Neural cell (in vitro differentiated cells): ENCODE data around the gene LRRC72.
A peak's percentile ranks its signal among the peaks of the same experiment; 100 is the strongest.

Experiments
- CTCF ChIP-seq: fragments of 450-650 bp; IDR thresholded peaks from 2 replicates; pipeline ENCODE4 v1.5.1; 2014; ENCODE audit warnings: antibody characterized with exemption, mild to moderate bottlenecking, moderate library complexity; ENCODE audit not compliant: poor library complexity, severe bottlenecking
- EP300 ChIP-seq: fragments of 450-650 bp; conservative IDR thresholded peaks from 2 replicates; pipeline ENCODE4 v1.6.1; 2014; ENCODE audit warnings: antibody characterized with exemption, mild to moderate bottlenecking, moderate library complexity; ENCODE audit not compliant: poor library complexity, severe bottlenecking
- EZH2 ChIP-seq: fragments of 200-600, 300-800 bp; shearing (Covaris generic), sonication (generic); IDR thresholded peaks from 2 replicates; pipeline ENCODE4 v1.6.1; 2014; ENCODE audit warnings: antibody characterized with exemption, low read length, borderline replicate concordance, mild to moderate bottlenecking; ENCODE audit not compliant: insufficient read depth, poor library complexity, severe bottlenecking
- MXI1 ChIP-seq: fragments of 450-650 bp; conservative IDR thresholded peaks from 2 replicates; pipeline ENCODE4 v1.6.1; 2014; ENCODE audit warnings: antibody characterized with exemption, mild to moderate bottlenecking; ENCODE audit not compliant: poor library complexity, severe bottlenecking
- POLR2AphosphoS5 ChIP-seq: IDR thresholded peaks from 2 replicates; pipeline ENCODE4 v1.6.1; 2012
- TAF1 ChIP-seq: IDR thresholded peaks from 2 replicates; pipeline ENCODE4 v1.6.1; 2012; ENCODE audit warnings: low read depth

DNA sequence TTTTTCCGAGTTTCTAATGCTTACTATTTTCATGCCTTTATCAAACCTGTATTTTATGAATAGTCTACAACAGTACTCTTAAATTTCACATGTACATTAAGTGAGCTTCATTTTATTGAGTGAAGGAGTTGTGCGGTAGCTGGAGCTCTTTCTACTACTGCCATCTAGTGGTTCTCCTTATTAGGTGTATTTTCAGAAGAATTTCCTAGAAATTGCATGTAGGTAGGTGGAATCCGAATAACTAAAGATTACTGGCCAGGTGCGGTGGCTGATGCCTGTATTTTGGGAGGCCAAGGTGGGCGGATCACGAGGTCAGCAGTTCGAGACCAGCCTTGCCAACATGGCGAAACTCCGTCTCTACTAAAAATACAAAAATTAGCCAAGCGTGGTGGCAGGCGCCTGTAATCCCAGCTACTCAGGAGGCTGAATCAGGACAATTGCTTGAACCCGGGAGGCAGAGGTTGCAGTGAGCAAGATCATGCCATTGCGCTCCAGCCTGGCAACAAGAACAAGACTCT is 38.3 kb downstream of the LRRC72 start:
- TF ChIP-seq POLR2AphosphoS5: no peak
- TF ChIP-seq MXI1: no peak
- no peak for TF ChIP-seq TAF1
- no peak for TF ChIP-seq EP300
- TF ChIP-seq EZH2: no peak
- TF ChIP-seq CTCF: peak; percentile 88
